Lung microvascular endothelial cell (primary cell): ENCODE results near the gene SH3TC1. TPM values are rescaled to one million over a fixed set of nuclear protein-coding genes. Genes with fewer than 3 reads are reported as not detected.
A peak's percentile ranks its signal among the peaks of the same experiment; 100 is the strongest.

Source experiments
- DNase-seq, 2 donors: peaks; one replicate each; pipeline versions ENCODE4 v3.0.0 to v3.0.0-alpha.2; 2010; ENCODE audit warnings: low read depth in 2 of 2
- total RNA-seq: library from RNA; depleted of rRNA; stranded (reverse); fragments of >200 nt; gene quantifications from 2 replicates; pipeline ENCODE4 v1.2.1, GENCODE V29; 2014

Gene SH3TC1
- total RNA-seq, 1 donor from 2014 or later, result 147 TPM

DNA sequence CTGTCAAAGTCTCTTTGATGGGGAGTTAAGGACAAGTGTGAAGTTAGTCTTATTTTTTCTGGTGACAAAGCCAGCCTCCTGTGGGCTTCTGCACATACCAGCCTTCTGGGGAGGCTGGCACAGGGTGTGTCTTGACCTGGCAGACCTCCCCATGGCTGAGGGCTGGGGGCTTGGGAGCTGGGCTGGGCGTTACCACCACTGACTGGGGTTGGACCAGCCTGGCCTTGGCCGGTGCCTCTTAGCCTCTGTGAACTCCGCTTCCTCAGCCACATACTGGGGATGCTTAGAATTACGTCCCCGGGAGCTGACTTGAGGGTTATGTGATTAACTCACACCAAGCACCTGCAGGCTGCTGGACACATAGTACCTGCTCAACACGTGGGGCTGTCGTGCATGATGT lies 14.0 kb downstream of the SH3TC1 start:
- DNase-seq, result no peak

DNA sequence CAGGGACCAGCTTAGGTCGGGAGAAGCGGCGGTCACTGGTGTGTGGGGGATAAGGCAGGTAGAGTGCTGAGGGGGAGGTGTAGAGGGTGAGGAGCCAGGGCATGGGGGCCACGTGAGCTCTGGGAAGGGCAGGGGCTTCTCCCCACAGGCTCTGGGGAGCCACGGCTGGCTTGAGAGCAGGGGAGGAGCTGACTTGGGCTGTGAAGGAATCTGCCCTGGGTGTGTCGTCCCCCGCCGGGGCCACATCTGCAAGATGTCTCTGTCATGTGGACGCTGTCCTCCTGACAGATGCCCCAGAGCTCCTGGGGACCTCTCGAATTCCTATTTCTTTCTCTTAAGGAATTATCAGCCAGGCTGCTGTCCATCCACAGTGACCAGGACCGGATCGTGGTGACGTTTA lies 15.0 kb downstream of the SH3TC1 start:
- no peak for DNase-seq

DNA sequence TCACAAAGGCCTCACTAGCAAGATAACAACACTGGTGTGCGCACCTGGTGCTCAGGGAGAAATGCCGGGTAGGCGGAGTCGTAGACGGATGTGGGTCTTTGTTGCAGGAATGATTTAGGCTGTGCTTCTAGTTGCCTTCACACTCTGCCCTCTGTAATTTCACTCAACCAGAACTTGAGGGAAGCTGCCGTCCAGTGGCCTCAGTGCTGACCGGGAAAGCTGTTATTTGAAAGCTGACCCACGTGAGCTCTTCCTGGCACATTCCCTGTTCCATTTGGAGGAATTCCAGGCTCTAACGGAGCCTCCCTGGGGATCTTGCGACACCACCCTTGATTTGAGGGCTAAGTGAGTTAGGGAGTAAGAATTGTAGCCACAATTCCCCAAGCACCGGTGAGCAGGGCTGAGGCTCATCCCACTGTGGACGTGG lies 15.9 kb downstream of the SH3TC1 start:
- DNase-seq, result peak; percentile 30 to 81

DNA sequence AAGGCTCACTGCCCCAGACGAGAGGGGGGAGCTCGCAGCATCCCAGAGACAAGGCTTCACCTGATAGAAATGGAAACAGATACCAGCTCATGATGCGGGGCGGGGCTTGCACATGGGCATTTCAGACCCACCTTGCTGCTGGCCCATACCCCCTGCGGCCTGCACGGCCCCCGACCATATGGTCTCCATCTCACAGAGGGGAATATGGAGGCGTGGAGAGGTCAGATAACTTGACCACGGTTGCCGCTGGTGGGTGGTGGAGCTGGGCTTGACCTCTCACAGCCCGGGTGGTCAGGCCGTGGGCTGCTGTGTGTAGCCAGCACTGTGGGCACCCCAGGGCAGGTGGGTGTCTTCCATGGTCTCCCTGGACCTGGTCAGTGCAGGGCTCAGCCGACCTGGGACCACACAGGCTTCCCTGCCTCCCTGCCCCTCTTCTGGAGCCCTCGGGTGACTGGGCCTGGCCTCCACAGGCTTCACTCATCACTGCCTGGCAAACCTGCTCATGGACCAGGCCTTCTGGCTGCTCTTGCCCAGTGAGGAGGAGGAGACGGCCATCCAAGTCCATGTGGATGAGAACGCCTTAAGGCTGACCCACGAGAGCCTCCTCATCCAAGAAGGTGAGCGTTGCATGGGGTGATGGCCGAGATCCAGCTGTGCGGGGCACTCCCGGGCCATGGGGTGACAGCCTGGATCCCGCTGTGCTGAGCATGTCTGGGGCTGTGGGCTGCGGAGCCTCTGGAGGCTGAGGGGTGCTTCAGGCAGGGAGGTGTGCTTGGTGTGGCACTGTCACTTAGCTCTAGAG lies 16.8 kb downstream of the SH3TC1 start:
- no peak for DNase-seq

DNA sequence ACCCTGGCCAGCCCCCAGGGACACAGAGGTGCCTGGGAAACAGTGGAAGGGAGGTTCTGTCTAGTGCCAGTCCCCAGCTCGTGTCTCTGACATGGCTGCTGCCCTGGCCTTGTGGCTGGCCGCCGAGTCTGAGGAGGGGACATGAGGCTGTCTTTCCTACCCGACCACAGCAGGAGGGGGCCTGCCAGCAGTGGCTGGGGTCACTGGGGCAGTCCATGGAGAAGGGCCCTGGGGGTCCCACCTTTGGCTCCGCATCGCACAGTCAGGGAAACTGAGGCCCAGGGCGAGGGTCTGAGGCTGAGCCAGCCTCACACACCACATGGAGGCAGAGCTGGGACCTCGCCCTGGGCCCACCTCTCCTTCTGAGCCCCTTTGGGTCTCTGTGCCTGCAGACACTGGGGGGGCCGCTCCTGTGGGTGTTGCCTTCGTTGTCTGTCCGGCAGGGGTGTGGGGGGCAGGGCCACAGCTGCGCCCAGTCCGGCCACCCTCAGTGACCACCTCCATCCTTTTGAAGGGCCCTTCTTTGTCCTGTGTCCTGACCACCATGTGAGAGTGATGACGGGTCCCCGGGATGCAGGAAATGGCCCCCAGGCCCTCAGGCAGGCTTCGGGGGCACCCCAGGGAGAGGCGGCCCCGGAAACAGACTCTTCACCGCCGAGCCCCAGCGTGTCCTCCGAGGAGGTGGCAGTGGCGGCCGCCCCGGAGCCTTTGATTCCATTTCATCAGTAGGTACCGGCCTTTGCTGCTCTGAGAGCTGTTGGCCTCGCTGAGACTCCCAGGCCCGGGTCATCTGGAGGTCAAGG lies 17.6 kb downstream of the SH3TC1 start:
- no peak for DNase-seq

DNA sequence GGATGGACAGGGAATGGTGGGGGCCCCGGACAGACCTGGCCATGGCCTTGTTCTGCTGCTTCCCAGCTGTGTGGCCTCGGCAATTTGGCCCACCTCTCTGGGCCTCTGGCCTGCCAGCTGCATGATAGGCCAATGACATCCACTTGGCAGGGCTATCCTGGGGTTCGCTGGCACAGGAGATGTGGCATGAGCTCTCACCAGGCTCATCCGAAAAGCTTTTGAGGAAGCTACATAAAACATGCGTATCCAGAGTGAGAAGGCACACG lies 18.1 kb downstream of the SH3TC1 start:
- DNase-seq, result no peak

DNA sequence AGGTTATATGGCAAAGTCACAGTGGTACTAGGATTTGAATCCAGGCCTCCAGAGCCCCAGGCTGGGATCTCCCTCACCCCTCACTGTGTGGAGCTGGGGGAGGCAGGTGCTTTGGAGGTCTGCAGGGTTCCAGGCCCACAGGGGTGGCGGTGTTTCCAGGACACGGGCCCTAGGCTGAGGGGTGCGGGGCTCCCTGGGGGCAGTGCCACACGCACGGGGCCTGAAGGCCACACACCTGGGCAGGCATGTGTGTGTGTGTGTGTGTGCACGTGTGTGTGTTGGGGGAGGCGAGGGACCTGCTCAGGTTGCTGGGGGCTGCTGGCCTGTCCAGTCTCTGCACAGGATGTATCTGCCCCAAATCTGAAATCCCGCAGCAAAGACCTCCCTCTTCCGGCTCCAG lies 18.8 kb downstream of the SH3TC1 start:
- DNase-seq, result no peak

DNA sequence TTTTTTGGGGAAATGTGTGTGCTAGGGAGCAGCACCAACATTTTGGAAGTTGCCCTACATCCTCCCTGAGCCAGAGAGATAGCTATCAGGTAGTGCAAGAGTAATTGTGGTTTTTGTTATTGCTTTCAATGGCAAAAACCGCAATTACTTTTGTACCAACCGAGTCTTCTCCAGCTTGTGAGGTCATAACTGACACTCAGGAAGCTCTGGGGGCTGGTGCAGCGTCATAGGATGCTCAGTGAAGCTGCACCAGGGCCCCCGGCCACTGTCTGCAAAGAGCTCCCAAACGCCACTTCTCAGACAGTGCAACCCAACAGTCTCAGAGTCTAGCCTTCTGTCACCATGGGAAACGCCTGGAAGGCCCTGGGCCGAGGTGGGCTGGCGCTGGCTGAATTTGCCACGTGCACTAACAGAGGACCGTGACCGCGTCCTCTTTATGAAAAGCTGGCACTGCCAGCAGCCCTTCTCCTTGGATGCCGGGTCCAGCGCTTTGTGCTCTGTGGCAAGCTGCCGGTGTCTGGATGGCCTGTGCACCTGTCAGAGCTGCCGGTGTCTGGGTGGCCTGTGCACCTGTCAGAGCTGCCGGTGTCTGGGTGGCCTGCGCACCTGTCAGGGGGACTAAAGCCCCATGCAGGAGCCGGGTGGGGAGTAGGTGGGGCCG lies 19.4 kb downstream of the SH3TC1 start:
- no peak for DNase-seq

DNA sequence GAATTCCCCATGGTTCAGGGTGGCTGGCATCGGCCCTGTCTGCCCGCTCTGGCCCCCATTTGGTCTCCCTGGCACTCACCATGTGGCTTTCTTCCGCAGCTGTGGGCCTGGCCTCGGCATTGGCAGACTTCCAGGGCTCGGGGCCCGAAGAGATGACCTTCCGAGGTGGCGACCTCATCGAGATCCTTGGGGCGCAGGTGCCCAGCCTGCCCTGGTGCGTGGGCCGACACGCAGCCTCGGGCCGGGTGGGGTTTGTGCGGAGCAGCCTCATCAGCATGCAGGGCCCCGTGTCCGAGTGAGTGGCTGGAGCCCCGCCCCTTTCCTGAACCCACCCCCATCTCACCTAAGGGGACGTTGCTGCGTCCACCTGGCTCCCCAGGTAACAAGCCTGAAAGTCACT lies 20.1 kb downstream of the SH3TC1 start:
- no peak for DNase-seq

DNA sequence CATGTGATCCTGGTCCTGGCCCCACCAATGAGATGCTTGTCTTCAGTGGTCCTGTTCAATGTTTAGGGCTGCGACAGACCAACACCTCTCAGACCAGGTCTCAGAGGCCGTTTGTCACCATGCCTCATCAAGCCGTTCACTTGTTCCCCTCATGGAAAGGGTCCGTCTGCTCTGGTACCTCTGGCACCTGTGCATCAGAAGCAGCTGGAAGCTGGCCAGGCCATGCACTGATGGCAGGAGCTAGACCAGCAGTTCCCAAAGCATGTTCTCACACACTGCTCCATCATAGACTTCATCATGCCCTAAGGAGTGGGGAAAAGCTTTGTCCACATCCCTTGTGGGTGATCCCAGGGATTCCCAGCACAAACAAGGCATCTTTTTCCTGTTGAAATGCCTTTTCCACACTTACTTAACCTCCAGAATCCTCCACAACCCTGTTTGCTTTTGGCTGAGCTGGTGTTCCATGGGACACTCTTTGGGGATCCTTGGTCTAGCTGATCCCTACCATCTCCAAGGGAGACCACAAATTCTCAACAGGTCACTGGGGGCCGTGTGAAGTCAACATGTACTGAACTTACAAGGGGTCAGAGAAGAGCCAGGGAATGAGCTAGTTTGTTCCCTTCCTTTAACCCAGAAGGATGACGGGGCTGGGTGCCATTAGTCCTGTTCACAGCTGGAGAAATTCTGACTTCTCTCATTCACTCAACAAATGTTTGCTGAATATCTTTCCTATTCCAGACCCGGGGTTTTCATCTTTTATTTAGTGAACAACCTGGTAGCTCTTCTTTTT lies 21.8 kb downstream of the SH3TC1 start:
- DNase-seq, result no peak

DNA sequence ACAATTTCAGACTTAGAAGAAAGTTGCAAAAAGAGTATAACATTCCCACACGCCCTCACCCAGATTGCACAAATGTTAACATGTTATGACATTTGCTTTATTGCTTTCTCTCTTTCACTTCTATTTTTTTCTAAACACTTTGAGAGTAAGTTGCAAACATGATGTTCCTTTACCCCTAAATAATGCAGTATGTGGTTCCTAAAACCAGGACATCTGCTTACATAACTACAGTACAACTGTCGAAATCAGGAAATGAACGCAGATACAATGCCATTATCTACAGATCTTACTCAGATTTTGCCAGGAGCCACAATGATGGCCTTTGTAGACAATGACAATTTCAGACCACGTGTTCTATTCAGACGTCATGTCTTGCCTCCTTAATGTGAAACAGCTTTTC lies 22.4 kb downstream of the SH3TC1 start:
- peak; percentile 56 to 65 for DNase-seq

DNA sequence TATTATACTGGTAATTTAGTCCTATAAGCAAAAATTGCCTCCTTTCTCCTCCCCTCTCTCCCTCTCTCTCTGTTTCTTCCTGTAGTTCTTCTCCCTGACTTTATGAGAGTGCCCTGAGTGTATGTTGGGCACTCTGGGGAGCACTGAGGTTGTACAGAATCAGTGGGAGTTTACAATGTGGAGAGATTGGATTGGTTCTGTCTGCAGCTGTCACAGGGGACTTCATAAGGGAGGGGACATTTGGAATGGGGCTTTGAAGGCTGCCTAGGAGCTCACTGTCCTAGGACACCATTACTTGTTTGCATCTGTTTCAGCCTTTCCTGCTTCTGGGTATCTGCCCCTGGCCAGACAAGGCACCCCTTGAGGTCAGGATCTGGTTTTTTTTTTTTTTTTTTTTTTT lies 22.9 kb downstream of the SH3TC1 start:
- DNase-seq, result no peak

DNA sequence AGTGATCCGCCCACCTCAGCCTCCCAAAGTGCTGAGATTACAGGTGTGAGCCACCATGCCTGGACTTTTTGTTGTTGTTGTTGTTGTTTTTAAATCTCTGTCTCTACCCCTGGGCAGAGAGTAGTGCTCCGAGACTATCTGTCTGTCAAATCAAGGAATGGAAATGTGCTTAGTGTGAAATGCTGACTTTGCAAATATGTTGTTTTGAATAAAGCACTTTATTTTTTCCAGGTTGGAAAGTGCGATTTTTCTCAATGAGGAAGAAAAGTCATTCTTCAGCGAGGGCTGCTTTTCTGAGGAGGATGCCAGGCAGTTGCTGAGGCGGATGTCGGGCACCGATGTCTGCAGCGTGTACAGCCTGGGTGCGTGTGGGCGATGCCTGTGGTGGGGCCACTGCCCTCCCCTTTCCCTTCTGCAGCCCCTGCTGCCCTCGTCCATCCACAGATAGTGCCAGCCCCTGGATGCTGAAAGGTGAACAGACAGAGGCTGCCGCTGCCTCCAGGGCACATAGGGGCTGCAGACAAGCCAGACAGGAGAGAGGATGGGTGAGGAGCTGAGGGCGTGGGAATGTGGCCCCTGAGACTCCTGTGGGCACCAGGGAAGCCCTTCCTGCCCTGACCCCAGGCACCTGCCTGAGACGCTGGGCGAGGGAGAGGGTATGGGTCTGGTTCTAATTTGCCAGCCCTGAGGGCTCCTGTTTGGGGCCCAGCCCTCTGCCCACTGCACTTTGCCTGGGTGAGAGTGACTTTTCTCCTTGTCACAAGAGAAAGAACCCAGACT lies 23.7 kb downstream of the SH3TC1 start:
- no peak for DNase-seq

DNA sequence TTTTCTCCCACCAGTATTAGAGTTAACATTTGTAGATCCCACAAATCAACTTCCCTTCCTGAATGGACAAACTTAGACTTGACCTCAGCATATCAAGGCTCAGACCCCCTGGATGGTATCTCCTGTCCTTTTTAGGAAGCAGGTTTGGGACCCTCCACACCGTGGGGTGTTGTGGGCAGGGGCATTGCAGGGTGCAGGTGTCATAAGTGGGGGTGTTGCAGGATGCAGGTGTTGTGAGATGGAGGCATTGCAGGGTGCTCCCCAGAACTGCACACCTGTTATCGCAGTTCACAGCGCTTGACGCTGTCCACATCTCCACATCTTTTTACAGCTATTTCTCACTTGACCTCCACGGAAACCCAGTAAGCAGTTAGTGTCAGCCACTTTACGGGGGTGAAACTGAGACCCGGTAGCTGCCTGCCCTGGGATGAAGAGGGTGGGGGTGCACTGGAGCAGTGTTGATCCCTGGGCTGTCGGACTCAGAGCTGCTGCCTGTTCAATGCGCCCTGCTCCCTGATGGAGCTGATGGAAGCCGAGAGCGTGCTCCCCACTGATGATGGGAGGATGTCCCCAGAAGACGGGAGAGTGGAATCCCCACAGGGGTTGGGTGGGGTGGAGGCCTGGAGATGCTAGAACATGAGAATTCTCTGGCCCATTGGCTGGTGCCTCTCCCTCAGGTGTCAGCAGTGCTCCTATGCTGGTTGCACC lies 25.3 kb downstream of the SH3TC1 start:
- no peak for DNase-seq

DNA sequence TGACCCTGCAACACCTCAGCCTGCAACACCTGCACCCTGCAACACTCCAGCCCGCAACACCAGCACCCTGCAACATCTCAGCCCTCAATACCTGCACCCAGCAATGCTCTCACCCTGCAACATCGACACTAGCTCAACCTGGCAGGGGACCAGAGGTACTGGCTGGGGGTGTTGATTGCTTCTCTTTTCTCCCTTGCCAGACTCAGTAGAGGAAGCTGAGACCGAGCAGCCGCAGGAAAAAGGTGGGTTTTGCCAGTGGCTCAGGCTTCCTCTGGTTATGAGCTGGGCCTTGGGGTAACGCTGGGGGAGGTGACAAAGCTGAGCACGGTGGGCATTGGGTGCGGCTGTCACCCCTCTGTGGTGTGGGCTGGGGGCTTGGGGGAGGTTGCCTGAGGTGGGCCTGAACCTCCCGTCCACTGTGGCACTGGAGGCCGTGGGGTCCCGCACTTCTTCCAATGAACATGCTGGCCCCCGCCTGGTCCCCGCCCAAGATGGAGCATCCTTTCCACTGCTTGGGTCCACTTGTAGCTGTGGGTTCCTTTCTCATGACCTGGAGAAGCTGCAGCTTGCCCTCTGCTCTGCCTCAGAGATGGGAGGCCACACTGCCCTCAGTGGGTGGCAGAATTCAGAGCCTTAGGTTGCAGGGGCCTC lies 26.0 kb downstream of the SH3TC1 start:
- DNase-seq, result no peak

DNA sequence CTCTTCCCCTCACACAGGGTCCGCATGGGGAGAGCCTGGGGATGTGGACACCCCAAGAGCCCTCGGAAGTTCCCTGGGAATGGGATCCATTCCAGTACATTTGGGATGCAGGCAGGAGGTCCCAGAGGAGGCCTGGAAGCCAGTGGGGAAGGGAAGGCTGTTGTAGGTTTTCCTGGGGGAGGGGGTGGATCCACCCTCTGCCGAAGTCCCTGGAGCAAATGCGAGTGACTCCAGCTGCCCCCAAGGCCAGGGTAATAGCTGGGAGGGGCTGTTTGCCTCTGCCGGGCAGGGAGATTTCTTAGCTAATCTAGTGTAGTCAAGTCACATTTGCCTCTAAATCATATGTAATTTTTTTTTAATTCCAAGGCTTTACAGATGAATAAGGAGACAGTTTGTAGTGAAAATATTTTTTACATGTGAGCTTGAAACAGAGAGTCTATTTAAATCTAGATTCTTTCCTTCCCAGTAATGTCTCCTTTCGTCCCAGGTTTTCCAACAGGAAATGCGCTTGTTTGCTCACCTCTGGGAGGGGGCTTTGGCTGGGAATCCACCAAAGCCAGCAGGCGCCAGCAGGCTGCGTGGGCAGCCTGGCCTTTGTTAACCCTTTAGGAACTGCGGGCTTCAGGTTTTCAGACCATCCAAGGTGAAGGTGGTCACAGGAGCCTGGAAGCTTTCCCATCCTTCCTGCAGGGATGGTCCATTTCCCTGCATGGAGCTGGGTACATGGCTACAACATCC lies 26.8 kb downstream of the SH3TC1 start:
- DNase-seq, result peak in 1 of 2 donors; percentile 35

DNA sequence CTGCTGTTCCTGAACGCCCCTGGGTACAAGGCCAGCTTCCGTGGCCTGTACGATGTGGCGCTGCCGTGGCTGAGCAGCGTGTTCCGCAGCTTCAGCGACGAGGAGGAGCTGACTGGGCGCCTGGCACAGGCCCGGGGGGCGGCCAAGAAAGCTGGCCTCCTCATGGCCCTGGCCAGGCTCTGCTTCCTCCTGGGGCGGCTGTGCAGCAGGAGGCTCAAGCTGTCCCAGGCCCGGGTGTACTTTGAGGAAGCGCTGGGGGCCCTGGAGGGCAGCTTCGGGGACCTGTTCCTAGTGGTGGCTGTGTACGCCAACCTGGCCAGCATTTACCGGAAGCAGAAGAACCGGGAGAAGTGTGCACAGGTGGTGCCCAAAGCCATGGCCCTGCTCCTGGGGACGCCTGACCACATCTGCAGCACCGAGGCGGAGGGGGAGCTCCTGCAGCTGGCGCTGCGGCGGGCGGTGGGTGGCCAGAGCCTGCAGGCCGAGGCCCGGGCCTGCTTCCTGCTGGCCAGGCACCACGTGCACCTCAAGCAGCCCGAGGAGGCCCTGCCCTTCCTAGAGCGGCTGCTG lies 28.2 kb downstream of the SH3TC1 start:
- no peak for DNase-seq

DNA sequence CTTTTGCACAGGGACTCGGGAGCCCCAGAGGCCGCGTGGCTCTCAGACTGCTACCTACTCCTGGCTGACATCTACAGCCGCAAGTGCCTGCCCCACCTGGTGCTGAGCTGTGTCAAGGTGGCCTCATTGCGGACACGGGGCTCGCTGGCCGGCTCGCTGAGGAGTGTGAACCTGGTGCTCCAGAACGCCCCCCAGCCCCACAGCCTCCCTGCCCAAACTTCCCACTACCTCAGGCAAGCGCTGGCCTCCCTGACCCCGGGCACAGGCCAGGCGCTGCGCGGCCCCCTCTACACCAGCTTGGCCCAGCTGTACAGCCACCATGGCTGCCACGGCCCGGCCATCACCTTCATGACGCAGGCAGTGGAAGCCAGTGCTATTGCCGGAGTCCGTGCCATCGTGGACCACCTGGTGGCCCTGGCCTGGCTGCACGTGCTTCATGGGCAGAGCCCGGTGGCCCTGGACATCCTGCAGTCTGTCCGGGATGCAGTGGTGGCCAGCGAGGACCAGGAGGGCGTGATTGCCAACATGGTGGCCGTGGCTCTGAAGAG lies 28.8 kb downstream of the SH3TC1 start:
- DNase-seq, result no peak
